NCI-H146 treated with DMSO at 0.1 percent for 48 hours (cell line): ENCODE data around the gene FCGR3B.
"Not testable (repeated sequence)": the region's sequence is repeated elsewhere in the genome, so short reads cannot be mapped to it uniquely, and the experiment has no call there.

Experiments
- DNase-seq: peaks from one replicate; lab custom pipeline; 2025; ENCODE audit not compliant: unreplicated experiment; lab: John Stamatoyannopoulos, UW

The FCGR3B gene

DNA sequence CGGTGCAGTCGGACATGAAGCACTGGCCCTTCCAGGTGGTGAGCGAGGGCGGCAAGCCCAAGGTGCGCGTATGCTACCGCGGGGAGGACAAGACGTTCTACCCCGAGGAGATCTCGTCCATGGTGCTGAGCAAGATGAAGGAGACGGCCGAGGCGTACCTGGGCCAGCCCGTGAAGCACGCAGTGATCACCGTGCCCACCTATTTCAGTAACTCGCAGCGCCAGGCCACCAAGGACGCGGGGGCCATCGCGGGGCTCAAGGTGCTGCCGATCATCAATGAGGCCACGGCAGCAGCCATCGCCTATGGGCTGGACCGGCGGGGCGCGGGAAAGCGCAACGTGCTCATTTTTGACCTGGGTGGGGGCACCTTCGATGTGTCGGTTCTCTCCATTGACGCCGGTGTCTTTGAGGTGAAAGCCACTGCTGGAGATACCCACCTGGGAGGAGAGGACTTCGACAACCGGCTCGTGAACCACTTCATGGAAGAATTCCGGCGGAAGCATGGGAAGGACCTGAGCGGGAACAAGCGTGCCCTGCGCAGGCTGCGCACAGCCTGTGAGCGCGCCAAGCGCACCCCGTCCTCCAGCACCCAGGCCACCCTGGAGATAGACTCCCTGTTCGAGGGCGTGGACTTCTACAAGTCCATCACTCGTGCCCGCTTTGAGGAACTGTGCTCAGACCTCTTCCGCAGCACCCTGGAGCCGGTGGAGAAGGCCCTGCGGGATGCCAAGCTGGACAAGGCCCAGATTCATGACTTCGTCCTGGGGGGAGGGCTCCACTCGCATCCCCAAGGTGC, 24.2 kb downstream of the FCGR3B start:
- not testable (repeated sequence) for DNase-seq

GRCh38 chr1:161605762-161606540, 25.0 kb downstream of the FCGR3B start:
- DNase-seq = not testable (repeated sequence)

DNA sequence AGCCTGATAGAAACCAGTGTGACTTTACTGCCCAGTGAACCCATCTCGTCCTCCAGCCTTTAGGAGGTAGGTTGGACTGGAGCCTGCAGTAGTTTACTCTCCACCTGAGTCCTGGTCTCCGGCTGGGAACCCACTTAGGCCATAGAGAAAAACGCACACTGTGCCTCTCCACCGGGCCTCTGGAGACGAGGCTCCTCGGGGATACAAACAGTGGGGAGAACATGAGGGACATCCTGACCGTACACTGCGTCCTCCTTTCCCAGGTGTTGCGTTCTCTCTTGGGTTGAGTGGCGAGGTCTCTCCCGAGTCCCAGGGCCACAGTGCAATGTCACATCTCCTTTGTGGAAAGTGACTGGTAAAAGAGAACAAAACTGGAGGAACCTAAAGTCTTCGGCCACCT, 26.0 kb downstream of the FCGR3B start:
- not testable (repeated sequence) for DNase-seq

DNA sequence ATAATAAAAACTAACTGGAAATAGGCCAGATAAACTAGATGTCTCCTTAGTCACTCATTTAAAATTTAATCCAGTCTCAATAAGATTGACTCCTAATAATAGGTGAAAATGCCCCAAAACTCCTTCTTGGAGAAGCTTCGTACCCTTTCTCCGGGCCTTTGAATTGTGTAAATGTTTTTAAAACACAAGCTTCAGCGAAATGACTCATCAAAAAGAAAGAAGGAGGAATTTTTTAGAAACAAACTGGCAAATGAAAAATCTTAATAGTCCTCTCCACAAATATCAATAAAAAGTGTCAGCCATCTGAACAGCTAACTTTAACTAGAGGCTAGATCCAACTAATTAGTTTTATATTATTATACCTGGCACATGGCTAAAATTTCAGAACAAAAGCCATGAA, 33.9 kb downstream of the FCGR3B start:
- DNase-seq = not testable (repeated sequence)

DNA sequence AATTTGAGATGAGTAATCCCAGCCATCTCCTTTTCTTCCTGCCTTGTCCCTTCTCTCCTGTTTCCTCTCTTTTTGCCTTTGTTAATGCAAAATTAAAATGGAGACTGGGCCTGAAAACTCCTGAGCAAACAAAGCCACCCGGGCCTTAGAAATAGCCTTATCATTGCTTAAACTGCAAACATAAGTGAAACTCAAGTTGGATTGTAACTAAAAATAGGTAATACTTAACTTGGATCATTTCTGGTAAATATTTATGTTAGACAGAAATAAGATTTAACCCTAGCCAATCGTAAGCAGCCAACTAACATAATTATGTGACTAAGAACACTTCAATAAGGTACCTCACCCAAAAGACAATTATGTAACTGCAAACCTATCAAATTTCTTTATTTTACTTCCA, 35.4 kb downstream of the FCGR3B start:
- not testable (repeated sequence) for DNase-seq

DNA sequence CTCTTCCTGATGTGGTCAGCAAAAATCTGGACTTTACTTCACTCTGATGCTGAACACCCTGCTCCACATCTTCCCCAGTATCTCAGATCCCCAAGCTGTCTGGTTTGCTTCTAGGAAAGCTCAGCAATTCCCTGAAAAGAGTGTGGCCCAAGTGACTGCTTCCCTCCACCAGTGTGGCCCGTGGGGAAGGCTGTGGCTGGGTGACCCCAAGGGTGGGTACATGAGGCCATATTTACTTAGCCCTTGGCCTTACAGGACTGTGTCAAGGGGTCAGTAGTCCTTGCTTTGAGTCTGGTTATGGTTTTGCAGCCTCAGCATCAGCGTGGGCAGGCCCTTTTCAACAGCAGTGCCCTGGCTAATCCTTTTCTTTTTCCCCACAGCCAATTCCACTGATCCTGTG, 35.8 kb downstream of the FCGR3B start:
- not testable (repeated sequence) for DNase-seq

GRCh38 chr1:161594269-161594984, 36.5 kb downstream of the FCGR3B start:
- not testable (repeated sequence) for DNase-seq

DNA sequence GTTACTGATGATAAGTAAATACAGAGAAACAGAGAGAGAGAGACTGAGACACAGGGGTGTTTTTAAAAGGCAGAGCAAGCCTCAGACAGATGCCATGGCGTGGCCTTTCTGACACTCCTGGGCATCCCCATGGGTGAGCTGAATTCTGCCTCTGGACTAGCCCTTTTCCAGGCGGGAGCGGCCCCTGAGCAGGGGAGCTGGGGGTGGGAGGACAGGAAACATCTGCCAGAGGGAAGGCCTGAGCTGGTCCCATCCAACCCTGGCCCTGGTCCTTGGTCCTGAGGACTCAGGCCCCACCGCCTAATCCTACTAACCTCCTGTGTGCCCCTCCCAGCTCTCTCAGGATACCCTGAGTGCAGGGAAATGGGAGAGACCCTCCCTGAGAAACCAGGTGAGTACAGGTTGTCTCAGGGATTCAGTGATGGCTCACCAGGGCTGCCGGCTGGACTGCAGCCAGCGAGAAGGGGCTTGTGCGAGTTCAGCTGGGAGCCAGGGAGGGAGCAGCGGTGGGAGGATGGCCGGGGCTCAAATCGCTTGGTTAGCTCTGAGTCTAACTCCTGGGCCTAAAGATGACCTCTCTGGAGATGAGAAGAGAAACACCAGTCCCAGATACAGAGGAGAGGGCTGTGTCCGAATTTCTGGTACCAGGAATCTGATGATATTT, 37.8 kb downstream of the FCGR3B start:
- not testable (repeated sequence) for DNase-seq

GRCh38 chr1:161592586-161592985, 38.4 kb downstream of the FCGR3B start:
- not testable (repeated sequence) for DNase-seq

- DNase-seq = not testable (repeated sequence)
Observed at GRCh38 chr1:161589920-161590319, 41.1 kb downstream of the FCGR3B start.

DNA sequence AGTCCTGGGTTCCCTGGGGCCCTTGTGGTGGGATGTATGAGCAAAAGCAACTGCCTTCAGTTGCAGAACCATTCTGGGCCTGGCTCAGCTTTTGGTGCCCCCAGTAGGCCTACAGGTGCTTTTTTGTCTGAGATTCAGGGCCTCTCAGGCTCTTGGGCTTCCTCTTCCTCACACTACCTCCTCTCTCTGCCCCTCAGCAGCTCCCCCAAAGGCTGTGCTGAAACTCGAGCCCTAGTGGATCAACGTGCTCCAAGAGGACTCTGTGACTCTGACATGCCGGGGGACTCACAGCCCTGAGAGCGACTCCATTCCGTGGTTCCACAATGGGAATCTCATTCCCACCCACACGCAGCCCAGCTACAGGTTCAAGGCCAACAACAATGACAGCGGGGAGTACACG, 41.6 kb downstream of the FCGR3B start:
- DNase-seq = not testable (repeated sequence)

DNA sequence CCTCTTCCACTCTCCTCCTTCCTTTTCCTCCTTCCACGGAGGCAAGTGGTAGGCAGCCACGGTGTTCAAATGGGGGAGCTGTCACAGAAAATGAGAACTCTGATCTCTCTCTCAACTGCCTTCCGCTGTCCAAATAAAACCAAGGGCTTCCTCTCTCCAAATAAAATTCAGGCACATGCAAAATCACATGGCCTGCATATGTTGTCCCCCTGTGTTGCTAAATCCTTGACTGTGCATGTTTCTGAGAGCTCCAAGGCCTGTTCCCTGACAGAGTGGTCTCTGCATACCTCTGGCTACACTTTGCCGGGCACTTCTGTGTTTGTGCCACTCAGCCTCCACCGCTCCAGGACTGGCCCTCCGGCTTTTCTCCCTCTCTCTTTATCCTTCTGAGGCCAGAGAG, 42.4 kb downstream of the FCGR3B start:
- not testable (repeated sequence) for DNase-seq

DNA sequence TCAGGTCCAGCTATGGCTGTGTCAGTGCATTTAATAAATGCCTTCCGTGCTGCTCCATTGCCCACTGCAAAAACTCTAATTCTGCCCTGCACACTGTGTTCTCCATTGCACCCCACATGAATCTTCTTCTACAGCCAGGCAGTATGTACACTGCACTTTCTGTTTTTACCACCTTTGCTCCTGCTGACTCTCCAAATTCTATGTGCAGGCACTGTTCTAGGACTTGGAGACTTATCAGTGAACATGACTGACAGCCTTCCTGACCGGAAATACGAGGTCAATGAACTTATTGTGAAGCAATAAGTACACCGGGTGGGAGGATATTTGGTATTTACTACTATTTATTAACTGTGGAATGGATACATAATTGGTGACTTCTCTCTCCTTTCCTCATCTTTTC, 48.1 kb downstream of the FCGR3B start:
- DNase-seq = not testable (repeated sequence)

DNA sequence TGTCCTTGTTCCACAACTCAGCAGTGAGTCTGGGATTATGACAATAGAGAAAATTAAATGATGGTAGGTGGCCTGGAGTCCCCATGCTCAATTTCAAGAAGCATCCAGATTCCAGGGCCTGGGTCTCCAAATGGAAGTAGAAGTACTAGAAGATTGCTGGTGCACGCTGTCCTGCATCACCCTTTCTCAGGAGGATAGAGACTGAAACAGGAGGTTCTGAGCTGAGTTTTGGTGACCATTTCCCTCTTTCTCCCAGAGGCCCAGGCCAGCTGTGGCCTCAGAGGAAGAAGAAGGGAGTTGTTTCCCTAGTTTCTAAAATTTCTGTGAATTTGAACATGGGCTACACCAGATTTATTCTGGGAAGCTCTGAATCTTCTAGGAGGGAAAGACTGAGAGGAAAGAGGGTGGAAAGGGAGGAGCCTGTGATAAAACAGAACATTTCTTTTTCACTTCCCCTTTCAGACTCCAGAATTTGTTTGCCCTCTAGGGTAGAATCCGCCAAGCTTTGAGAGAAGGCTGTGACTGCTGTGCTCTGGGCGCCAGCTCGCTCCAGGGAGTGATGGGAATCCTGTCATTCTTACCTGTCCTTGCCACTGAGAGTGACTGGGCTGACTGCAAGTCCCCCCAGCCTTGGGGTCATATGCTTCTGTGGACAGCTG, 50.0 kb downstream of the FCGR3B start:
- DNase-seq = not testable (repeated sequence)

GRCh38 chr1:161579856-161580507, 51.0 kb downstream of the FCGR3B start:
- not testable (repeated sequence) for DNase-seq

- not testable (repeated sequence) for DNase-seq
Observed at GRCh38 chr1:161576676-161577075, 54.3 kb downstream of the FCGR3B start.
